ENCODE results near the gene NCOA5.
"Not testable (repeated sequence)": the region's sequence is repeated elsewhere in the genome, so short reads cannot be mapped to it uniquely, and the experiment has no call there.

The NCOA5 gene

GRCh38 chr20:46093531-46093930, 3.8 kb upstream of the NCOA5 start:
- no peak for DNase-seq (ENCODE audit: low read depth in 2 of 3, low spot score in 2 of 3)

DNA sequence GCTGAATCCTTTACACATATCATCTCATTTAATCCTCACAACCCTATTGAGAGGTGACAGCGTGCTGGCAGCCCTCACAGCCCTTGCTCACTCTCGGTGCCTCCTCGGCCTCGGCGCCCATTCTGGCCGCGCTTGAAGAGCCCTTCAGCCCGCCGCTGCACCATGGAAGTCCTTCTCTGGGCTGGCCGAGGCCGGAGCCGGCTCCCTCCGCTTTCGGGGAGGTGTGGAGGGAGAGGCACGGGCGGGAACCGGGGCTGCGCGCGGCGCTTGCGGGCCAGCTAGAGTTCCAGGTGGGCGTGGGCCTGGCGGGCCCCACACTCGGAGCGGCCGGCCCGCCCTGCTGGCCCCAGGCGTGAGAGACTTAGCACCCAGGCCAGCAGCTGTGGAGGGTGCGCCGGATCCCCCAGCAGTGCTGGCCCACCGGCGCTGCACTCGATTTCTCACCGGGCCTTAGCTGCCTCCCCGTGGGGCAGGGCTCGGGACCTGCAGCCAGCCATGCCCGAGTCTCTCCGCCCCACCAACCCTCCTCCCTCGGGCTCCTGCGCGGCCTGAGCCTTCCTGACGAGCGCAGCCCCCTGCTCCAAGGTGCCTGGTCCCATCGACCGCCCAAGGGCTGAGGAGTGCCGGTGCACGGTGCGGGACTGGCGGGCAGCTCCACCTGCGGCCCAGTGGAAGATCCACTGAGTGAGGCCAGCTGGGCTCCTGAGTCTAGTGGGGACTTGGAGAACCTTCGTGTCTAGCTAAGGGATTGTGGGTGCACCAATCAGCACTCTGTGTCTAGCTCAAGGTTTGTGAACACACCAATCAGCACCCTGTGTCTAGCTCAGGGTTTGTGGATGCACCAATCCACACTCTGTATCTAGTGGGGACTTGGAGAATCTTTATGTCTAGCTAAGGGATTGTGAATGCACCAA, 2.1 kb upstream of the NCOA5 start:
- DNase-seq (ENCODE audit: low read depth in 2 of 3, low spot score in 2 of 3), result not testable (repeated sequence)

DNA sequence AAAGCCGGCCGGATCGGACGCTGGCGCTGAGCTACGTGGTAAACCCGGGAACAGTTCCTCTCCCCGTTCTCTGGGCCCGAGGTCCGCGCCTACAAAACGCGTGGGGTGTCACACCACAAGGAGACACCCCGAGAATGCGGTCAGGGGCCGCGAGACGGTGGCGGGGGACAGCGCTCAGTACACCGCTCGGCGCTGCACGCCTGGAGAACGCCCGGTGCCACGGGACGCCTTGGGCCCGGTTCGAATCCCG, 670 bp downstream of the NCOA5 start:
- no peak for DNase-seq (ENCODE audit: low read depth in 2 of 3, low spot score in 2 of 3)

DNA sequence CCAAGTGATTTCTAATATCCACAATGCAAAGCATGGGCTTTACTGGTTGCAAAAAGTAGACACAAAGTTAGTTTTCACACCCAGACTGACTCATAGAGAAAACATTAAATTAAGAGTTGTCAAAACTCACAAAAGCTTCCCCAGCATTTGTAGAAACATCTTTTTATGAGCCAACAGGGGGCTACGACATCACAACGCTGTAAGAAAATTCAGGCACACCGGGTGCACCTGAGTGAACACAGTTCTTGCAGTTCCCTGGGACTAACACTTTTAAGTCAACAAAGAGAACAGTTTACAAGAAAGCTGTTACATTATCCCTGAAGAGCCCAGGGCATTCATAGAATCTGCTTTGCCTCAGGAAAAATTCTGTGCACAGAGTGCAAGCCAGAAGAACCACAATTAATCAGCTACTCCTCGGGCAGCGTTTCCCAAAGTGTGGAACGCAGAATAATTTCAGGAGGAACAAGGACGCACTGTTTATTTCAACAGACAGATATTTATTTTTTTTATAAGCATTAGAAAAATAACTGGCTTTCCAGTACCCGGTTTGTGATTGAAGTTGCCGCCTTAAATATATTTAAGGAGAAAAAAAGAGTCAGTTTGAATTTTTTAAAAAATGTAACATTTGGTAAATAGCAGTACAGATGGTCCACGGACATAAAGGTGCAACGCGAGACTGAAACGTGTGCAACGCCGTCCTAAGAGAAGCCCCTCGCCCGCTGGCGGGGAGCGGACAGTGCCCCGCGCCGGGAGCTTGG, 1.2 kb downstream of the NCOA5 start:
- no peak for DNase-seq (ENCODE audit: low read depth in 2 of 3, low spot score in 2 of 3)

- DNase-seq (ENCODE audit: low read depth in 2 of 3, low spot score in 2 of 3), result no peak
Observed at GRCh38 chr20:46087161-46087560, 2.6 kb downstream of the NCOA5 start.

GRCh38 chr20:46085179-46085851, 4.4 kb downstream of the NCOA5 start:
- DNase-seq (ENCODE audit: low read depth in 2 of 3, low spot score in 2 of 3), result no peak

DNA sequence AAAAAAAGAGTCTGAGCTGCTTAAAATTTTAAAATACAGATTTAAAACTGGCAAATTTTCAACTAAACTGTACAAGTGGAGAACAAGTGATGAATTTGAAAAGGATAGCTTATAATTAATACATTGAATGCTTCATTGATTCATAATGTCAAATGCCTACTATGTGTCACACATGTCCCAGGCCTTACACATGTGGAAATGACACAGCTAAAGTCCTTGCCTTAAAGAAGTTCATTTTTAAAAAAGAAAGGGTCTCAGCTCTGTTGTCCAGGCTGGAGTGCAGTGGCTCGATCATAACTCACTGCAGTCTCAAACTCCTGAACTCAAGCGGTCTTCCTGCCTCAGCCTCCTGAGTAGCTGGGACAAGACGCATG, 5.0 kb downstream of the NCOA5 start:
- no peak for DNase-seq (ENCODE audit: low read depth in 2 of 3, low spot score in 2 of 3)

- no peak for DNase-seq (ENCODE audit: low read depth in 2 of 3, low spot score in 2 of 3)
Observed at GRCh38 chr20:46083531-46084061, 6.2 kb downstream of the NCOA5 start.

DNA sequence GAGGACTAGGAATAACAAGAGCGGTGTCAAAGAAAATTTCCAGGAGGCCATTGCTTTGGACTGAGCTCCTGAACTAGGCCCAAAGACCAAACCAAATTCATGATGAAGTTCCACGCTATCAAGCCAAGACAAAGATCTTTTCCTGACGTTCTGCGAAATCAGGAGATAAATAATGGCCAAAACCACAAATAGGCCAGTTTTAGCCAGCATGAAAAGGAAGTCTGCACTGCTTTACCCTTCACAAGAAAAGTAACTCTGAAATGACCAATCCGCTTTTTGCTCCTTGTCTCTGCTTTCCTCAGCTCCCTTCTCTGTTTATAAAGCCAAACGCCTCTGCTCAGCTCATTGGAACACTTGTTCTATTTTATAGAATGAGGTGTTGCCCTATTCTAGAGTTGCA, 6.7 kb downstream of the NCOA5 start:
- DNase-seq (ENCODE audit: low read depth in 2 of 3, low spot score in 2 of 3), result no peak

- DNase-seq (ENCODE audit: low read depth in 2 of 3, low spot score in 2 of 3), result no peak
Observed at GRCh38 chr20:46081074-46081473, 8.7 kb downstream of the NCOA5 start.

GRCh38 chr20:46078954-46079353, 10.8 kb downstream of the NCOA5 start:
- DNase-seq (ENCODE audit: low read depth in 2 of 3, low spot score in 2 of 3), result no peak

- DNase-seq (ENCODE audit: low read depth in 2 of 3, low spot score in 2 of 3), result no peak
Observed at GRCh38 chr20:46077642-46078305, 12.0 kb downstream of the NCOA5 start.

DNA sequence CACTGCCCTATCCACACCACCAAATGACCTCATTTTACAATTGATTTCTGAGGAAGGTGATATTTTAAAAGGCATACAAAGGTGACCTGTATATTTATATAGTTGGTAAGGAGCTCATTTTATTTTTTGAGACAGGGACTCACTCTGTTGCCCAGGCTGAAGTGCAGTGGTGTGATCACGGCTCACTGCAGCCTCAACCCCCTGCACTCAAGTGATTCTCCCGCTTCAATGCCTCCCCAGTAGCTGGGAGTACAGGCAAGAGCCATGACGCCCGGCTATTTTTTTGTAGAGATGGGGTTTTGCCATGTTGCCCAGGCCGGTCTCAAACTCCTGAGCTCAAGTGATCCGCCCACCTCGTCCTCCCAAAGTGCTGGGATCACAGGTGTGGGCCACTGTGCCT, 13.0 kb downstream of the NCOA5 start:
- no peak for DNase-seq (ENCODE audit: low read depth in 2 of 3, low spot score in 2 of 3)

DNA sequence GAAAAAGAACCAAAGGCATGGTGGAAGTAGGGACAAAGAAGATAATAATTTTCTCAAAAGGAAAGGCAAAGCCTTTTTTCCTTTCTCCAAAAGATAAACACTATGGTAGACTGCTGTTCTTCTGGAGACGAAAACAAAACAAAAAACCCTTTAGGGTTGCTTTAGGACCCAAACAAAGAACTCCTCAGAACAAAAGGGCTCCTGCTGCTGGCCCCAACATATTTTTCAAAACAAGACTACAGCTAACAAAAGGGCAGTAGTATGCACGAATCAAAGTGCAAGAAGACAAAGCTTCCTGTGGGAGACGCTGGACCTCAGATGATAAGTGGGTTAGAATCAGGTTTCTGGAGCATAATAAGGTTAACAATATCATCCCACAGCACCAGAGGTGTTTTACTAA, 15.8 kb downstream of the NCOA5 start:
- DNase-seq (ENCODE audit: low read depth in 2 of 3, low spot score in 2 of 3), result no peak

GRCh38 chr20:46073443-46073842, 16.3 kb downstream of the NCOA5 start:
- no peak for DNase-seq (ENCODE audit: low read depth in 2 of 3, low spot score in 2 of 3)

GRCh38 chr20:46073024-46073423, 16.7 kb downstream of the NCOA5 start:
- DNase-seq (ENCODE audit: low read depth in 2 of 3, low spot score in 2 of 3), result no peak

DNA sequence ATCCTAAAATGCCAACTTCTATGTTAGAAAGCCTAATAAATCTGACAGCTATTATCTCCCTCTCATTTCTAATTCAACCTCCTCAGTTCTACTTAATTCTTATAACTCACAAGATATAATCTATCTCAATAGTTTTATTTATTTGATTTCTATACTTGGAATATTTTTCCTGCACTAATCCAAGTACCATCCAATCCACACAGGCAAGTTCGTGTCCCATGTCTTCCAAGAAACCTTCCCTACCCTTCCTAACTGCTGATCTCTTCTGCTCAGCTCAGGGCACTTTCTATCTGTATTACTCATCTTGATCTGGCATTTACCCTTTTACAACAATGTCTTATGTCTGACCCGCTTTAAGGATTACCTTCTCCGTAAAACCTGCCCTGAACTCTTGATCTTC, 18.2 kb downstream of the NCOA5 start:
- no peak for DNase-seq (ENCODE audit: low read depth in 2 of 3, low spot score in 2 of 3)

DNA sequence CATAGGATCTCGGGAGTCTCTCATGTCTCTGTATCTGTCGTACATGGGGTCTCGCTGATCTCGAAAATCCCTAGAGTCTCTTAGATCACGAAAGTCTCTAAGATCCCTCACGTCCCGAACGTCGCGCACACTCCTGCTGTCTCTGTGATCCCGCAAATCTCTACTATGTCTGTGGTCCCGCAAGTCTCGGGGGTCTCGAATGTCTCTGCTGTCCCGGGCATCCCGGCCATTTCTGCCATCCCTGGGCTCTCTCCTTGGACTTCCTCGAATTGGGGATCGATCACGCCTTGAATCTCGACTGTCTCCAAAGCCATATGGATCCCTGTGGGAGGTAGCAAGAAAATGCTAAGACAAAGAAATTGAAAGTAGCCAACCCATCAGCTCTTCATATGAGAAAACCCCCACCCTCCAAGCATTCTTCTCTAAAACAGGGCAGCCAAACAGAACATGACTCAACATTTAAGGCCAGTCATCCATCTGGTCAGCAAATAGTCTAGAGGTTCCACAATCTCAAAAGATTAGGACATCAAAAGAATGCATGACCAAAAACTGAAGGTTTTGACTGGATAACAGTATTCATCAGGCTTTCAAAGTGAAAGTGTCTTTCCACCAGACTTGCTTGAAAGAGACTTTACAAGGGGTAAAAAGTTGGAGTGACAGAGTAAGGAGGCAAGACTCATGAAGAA, 19.4 kb downstream of the NCOA5 start:
- DNase-seq (ENCODE audit: low read depth in 2 of 3, low spot score in 2 of 3), result no peak

DNA sequence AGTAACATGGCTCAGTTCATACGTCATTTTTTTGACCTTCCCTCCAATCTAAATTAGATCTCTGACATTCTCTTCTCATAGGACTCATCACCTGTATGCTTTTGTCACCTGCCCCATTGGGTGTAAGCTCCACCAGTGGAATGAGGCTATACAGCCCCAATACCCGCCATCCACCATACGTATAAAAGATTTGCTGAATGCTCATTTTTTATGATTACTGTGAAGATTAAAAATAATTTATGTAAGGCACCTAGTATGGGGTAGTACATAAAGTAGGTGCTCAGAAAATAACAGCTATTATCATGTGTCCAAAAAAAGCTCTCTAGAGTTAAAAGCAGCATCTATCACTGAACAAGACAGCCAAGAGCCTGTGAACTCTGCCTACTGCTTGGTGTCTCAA, 24.1 kb downstream of the NCOA5 start:
- DNase-seq (ENCODE audit: low read depth in 2 of 3, low spot score in 2 of 3), result no peak

GRCh38 chr20:46065006-46065405, 24.8 kb downstream of the NCOA5 start:
- no peak for DNase-seq (ENCODE audit: low read depth in 2 of 3, low spot score in 2 of 3)

DNA sequence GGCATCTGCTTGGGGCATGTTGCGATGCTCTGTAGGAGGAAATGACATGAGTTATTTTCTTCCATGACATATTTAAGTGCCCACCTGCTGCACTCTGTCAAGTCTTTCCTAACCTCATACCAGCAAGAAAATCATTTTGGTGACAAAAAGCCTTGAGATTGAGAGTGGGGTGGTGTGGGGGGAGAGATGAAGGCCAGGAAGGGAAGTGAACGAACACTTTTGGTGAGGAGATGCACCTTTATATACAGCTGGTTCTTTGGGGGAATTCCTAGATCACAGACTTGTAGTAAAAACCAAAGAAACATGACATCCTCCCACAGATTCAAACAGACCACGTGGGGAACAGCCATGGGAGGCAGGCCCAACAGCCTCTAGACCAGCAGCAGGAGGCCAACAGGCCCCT, 26.1 kb downstream of the NCOA5 start:
- no peak for DNase-seq (ENCODE audit: low read depth in 2 of 3, low spot score in 2 of 3)

Measured in activated CD8-positive, alpha-beta memory T cell treated with anti-CD3 and anti-CD28 coated beads for 48 hours (primary cell).